ENCODE data around the gene SPPL2B. TPM values are rescaled to one million over a fixed set of nuclear protein-coding genes. Genes with fewer than 3 reads are reported as not detected.
"Not testable (repeated sequence)": the region's sequence is repeated elsewhere in the genome, so short reads cannot be mapped to it uniquely, and the experiment has no call there.

The SPPL2B gene
- polyA plus RNA-seq, 1 donor from 2014 or later = 68.7 TPM

DNA sequence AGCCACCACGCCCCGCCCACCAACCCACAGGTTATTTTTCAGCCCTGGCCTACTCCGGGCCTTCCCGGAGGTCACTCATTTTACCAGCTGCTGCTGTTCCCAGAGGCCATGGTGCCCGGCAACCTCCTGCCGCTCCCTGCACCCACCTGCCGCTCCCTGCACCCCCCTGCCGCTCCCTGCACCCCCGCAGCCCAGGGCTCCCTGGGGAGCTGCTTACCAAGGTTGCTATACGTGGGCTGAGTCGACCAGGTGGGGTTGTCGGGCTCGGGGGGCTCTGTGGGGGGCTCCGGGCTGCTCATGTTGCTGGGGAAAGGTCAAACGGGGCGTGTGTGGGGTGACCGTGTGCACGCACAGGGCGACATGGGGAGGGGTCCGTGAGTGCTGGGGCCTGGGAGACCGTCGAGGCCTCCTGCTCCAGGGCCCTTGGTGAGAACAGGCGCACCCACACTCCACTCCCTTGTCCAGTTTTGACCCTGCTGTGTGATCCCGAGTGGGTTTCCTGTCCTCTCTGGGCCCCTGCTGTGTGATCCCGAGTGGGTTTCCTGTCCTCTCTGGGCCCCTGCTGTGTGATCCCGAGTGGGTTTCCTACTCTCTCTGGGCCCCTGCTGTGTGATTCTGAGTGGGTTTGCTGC is 47.7 kb upstream of the SPPL2B start:
- no peak for TF ChIP-seq POLR2AphosphoS5 (IDR thresholded peaks at IDR 0.05)
- no peak for TF ChIP-seq RAD21 (conservative IDR thresholded peaks at IDR 0.05)
- TF ChIP-seq MXI1 (conservative IDR thresholded peaks at IDR 0.05; ENCODE audit: poor library complexity, severe bottlenecking) = no peak
- no peak for TF ChIP-seq EZH2 (IDR thresholded peaks at IDR 0.05; ENCODE audit: borderline replicate concordance, insufficient read depth, low read length, poor library complexity, severe bottlenecking)
- TF ChIP-seq, protein P1, sequence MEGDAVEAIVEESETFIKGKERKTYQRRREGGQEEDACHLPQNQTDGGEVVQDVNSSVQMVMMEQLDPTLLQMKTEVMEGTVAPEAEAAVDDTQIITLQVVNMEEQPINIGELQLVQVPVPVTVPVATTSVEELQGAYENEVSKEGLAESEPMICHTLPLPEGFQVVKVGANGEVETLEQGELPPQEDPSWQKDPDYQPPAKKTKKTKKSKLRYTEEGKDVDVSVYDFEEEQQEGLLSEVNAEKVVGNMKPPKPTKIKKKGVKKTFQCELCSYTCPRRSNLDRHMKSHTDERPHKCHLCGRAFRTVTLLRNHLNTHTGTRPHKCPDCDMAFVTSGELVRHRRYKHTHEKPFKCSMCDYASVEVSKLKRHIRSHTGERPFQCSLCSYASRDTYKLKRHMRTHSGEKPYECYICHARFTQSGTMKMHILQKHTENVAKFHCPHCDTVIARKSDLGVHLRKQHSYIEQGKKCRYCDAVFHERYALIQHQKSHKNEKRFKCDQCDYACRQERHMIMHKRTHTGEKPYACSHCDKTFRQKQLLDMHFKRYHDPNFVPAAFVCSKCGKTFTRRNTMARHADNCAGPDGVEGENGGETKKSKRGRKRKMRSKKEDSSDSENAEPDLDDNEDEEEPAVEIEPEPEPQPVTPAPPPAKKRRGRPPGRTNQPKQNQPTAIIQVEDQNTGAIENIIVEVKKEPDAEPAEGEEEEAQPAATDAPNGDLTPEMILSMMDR (IDR thresholded peaks at IDR 0.05; ENCODE audit: poor library complexity, severe bottlenecking) = no peak
- TF ChIP-seq, protein P2, sequence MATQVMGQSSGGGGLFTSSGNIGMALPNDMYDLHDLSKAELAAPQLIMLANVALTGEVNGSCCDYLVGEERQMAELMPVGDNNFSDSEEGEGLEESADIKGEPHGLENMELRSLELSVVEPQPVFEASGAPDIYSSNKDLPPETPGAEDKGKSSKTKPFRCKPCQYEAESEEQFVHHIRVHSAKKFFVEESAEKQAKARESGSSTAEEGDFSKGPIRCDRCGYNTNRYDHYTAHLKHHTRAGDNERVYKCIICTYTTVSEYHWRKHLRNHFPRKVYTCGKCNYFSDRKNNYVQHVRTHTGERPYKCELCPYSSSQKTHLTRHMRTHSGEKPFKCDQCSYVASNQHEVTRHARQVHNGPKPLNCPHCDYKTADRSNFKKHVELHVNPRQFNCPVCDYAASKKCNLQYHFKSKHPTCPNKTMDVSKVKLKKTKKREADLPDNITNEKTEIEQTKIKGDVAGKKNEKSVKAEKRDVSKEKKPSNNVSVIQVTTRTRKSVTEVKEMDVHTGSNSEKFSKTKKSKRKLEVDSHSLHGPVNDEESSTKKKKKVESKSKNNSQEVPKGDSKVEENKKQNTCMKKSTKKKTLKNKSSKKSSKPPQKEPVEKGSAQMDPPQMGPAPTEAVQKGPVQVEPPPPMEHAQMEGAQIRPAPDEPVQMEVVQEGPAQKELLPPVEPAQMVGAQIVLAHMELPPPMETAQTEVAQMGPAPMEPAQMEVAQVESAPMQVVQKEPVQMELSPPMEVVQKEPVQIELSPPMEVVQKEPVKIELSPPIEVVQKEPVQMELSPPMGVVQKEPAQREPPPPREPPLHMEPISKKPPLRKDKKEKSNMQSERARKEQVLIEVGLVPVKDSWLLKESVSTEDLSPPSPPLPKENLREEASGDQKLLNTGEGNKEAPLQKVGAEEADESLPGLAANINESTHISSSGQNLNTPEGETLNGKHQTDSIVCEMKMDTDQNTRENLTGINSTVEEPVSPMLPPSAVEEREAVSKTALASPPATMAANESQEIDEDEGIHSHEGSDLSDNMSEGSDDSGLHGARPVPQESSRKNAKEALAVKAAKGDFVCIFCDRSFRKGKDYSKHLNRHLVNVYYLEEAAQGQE (IDR thresholded peaks at IDR 0.05; ENCODE audit: borderline replicate concordance) = no peak
- no peak for TF ChIP-seq SMC3 (conservative IDR thresholded peaks at IDR 0.05; ENCODE audit: poor library complexity)
- no peak for TF ChIP-seq EP300 (conservative IDR thresholded peaks at IDR 0.05; ENCODE audit: poor library complexity, severe bottlenecking)
- no peak for TF ChIP-seq TAF1 (IDR thresholded peaks at IDR 0.05; ENCODE audit: low read depth)
- H3K9ac ChIP-seq (ENCODE audit: low read length) = no peak overlapping the region
- no peaks in the 10 kb centered on the region for H3F3A ChIP-seq (ENCODE audit: insufficient read depth, low read length, poor library complexity, severe bottlenecking)
- H3K9me2 ChIP-seq (ENCODE audit: insufficient read depth, low read length) = no peaks in the 10 kb centered on the region
- H3K27ac ChIP-seq (ENCODE audit: low read length) = no peak overlapping the region
- no peaks in the 10 kb centered on the region for H3K9me3 ChIP-seq (ENCODE audit: low read length)
- no peak overlapping the region for H3K4me2 ChIP-seq (ENCODE audit: low read length)
- H3K27me3 ChIP-seq (ENCODE audit: insufficient read depth, low read depth, low read length) = peaks cover 14% of the 10 kb centered on the region
- no peaks in the 10 kb centered on the region for H4K20me1 ChIP-seq (ENCODE audit: insufficient read depth)
- no peak overlapping the region for H2AFZ ChIP-seq (ENCODE audit: low read depth, low read length)
- no peak overlapping the region for H3K4me3 ChIP-seq (ENCODE audit: low read length)
- no peaks in the 10 kb centered on the region for H3K36me3 ChIP-seq (ENCODE audit: insufficient read depth, low read length)
- no peaks in the 10 kb centered on the region for H3K79me2 ChIP-seq (replicated peaks; ENCODE audit: insufficient read depth, low read length)

DNA sequence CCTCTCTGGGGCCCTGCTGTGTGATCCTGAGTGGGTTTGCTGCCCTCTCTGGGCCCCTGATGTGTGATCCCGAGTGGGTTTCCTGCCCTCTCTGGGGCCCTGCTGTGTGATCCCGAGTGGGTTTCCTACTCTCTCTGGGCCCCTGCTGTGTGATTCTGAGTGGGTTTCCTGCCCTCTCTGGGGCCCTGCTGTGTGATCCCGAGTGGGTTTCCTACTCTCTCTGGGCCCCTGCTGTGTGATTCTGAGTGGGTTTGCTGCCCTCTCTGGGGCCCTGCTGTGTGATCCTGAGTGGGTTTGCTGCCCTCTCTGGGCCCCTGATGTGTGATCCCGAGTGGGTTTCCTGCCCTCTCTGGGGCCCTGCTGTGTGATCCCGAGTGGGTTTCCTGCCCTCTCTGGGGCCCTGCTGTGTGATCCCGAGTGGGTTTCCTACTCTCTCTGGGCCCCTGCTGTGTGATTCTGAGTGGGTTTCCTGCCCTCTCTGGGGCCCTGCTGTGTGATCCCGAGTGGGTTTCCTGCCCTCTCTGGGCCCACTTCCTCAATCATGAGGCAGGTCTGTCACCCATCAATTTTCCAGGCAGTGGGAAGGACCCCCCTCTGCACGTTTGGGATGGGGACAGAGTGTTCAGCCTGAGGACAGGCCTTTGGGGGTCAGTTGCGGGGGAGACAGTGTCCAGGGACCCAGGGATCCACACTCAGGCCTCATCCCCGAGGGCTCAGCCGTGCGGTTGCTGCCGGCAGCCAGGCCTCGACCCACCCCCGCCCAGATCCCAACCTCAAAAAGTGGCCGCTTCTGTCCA is 47.0 kb upstream of the SPPL2B start:
- not testable (repeated sequence) for H2AFZ ChIP-seq (ENCODE audit: low read depth, low read length); H3K27ac ChIP-seq (ENCODE audit: low read length); H3K79me2 ChIP-seq (replicated peaks; ENCODE audit: insufficient read depth, low read length); H3K4me2 ChIP-seq (ENCODE audit: low read length); H3K9me3 ChIP-seq (ENCODE audit: low read length); H4K20me1 ChIP-seq (ENCODE audit: insufficient read depth); H3K36me3 ChIP-seq (ENCODE audit: insufficient read depth, low read length); H3K4me3 ChIP-seq (ENCODE audit: low read length); H3F3A ChIP-seq (ENCODE audit: insufficient read depth, low read length, poor library complexity, severe bottlenecking); H3K9me2 ChIP-seq (ENCODE audit: insufficient read depth, low read length)
- Histone ChIP-seq H3K27me3 (ENCODE audit: insufficient read depth, low read depth, low read length) (peaks cover 14% of the 10 kb centered on the region), H3K9ac (ENCODE audit: low read length) (peak overlapping the region; percentile 9)
